ENCODE measurements around the gene CAPN10.

CAPN10 gene

GRCh38 chr2:240631548-240632305, 45.2 kb downstream of the CAPN10 start:
- DNase-seq = no peak

GRCh38 chr2:240632306-240632721, 45.8 kb downstream of the CAPN10 start:
- no peak for DNase-seq
- Histone ChIP-seq H3K4me1 (ENCODE audit: control insufficient read depth, insufficient read depth, low read length, poor library complexity, severe bottlenecking) (peaks cover 8% of the 10 kb centered on the region), H3K36me3 (ENCODE audit: control insufficient read depth, insufficient read depth, low read length) (no peaks in the 10 kb centered on the region), H3K27ac (ENCODE audit: insufficient read depth, low read length, poor library complexity, severe bottlenecking) (no peak overlapping the region), H3K9me3 (ENCODE audit: control insufficient read depth, low read length) (peaks cover 7% of the 10 kb centered on the region), H3K27me3 (replicated peaks; ENCODE audit: control insufficient read depth, insufficient read depth, low read length, poor library complexity, severe bottlenecking) (no peaks in the 10 kb centered on the region), H3K4me3 (ENCODE audit: insufficient read depth, low read depth, low read length, poor library complexity, severe bottlenecking) (no peak overlapping the region)

More at GRCh38 chr2:240631548-240632305, 45.2 kb downstream of the CAPN10 start:
- Histone ChIP-seq H3K27ac (ENCODE audit: insufficient read depth, low read length, poor library complexity, severe bottlenecking) (no peak overlapping the region), H3K36me3 (ENCODE audit: control insufficient read depth, insufficient read depth, low read length) (no peaks in the 10 kb centered on the region), H3K9me3 (ENCODE audit: control insufficient read depth, low read length) (peaks cover 7% of the 10 kb centered on the region), H3K4me1 (ENCODE audit: control insufficient read depth, insufficient read depth, low read length, poor library complexity, severe bottlenecking) (peaks cover 14% of the 10 kb centered on the region), H3K27me3 (replicated peaks; ENCODE audit: control insufficient read depth, insufficient read depth, low read length, poor library complexity, severe bottlenecking) (no peaks in the 10 kb centered on the region), H3K4me3 (ENCODE audit: insufficient read depth, low read depth, low read length, poor library complexity, severe bottlenecking) (no peak overlapping the region)

- Histone ChIP-seq H3K9me3 (ENCODE audit: control insufficient read depth, low read length) (peaks cover 7% of the 10 kb centered on the region), H3K27ac (ENCODE audit: insufficient read depth, low read length, poor library complexity, severe bottlenecking) (no peak overlapping the region), H3K27me3 (replicated peaks; ENCODE audit: control insufficient read depth, insufficient read depth, low read length, poor library complexity, severe bottlenecking) (no peaks in the 10 kb centered on the region), H3K4me1 (ENCODE audit: control insufficient read depth, insufficient read depth, low read length, poor library complexity, severe bottlenecking) (no peaks in the 10 kb centered on the region), H3K36me3 (ENCODE audit: control insufficient read depth, insufficient read depth, low read length) (no peaks in the 10 kb centered on the region), H3K4me3 (ENCODE audit: insufficient read depth, low read depth, low read length, poor library complexity, severe bottlenecking) (no peak overlapping the region)
- DNase-seq = no peak
Observed at GRCh38 chr2:240635121-240635997, 48.8 kb downstream of the CAPN10 start.

- H3K9me3 ChIP-seq (ENCODE audit: control insufficient read depth, low read length) = peaks cover 7% of the 10 kb centered on the region
- no peaks in the 10 kb centered on the region for H3K36me3 ChIP-seq (ENCODE audit: control insufficient read depth, insufficient read depth, low read length)
- no peak overlapping the region for H3K27ac ChIP-seq (ENCODE audit: insufficient read depth, low read length, poor library complexity, severe bottlenecking)
- H3K4me1 ChIP-seq (ENCODE audit: control insufficient read depth, insufficient read depth, low read length, poor library complexity, severe bottlenecking) = no peaks in the 10 kb centered on the region
- no peak overlapping the region for H3K4me3 ChIP-seq (ENCODE audit: insufficient read depth, low read depth, low read length, poor library complexity, severe bottlenecking)
- no peaks in the 10 kb centered on the region for H3K27me3 ChIP-seq (replicated peaks; ENCODE audit: control insufficient read depth, insufficient read depth, low read length, poor library complexity, severe bottlenecking)
- no peak for DNase-seq
Observed at GRCh38 chr2:240635998-240636547, 49.5 kb downstream of the CAPN10 start.

- Histone ChIP-seq H3K9me3 (ENCODE audit: control insufficient read depth, low read length) (peaks cover 7% of the 10 kb centered on the region), H3K4me1 (ENCODE audit: control insufficient read depth, insufficient read depth, low read length, poor library complexity, severe bottlenecking) (no peaks in the 10 kb centered on the region), H3K4me3 (ENCODE audit: insufficient read depth, low read depth, low read length, poor library complexity, severe bottlenecking) (no peak overlapping the region), H3K27ac (ENCODE audit: insufficient read depth, low read length, poor library complexity, severe bottlenecking) (no peak overlapping the region), H3K27me3 (replicated peaks; ENCODE audit: control insufficient read depth, insufficient read depth, low read length, poor library complexity, severe bottlenecking) (no peaks in the 10 kb centered on the region), H3K36me3 (ENCODE audit: control insufficient read depth, insufficient read depth, low read length) (no peaks in the 10 kb centered on the region)
- DNase-seq = no peak
Observed at GRCh38 chr2:240636563-240637115, 50.1 kb downstream of the CAPN10 start.

GRCh38 chr2:240637116-240637900, 50.8 kb downstream of the CAPN10 start:
- Histone ChIP-seq H3K27ac (ENCODE audit: insufficient read depth, low read length, poor library complexity, severe bottlenecking) (no peak overlapping the region), H3K27me3 (replicated peaks; ENCODE audit: control insufficient read depth, insufficient read depth, low read length, poor library complexity, severe bottlenecking) (no peaks in the 10 kb centered on the region), H3K4me1 (ENCODE audit: control insufficient read depth, insufficient read depth, low read length, poor library complexity, severe bottlenecking) (no peaks in the 10 kb centered on the region), H3K9me3 (ENCODE audit: control insufficient read depth, low read length) (peaks cover 7% of the 10 kb centered on the region), H3K36me3 (ENCODE audit: control insufficient read depth, insufficient read depth, low read length) (no peaks in the 10 kb centered on the region), H3K4me3 (ENCODE audit: insufficient read depth, low read depth, low read length, poor library complexity, severe bottlenecking) (no peak overlapping the region)
- DNase-seq = no peak

GRCh38 chr2:240637901-240638345, 51.4 kb downstream of the CAPN10 start:
- no peak overlapping the region for H3K4me3 ChIP-seq (ENCODE audit: insufficient read depth, low read depth, low read length, poor library complexity, severe bottlenecking)
- no peaks in the 10 kb centered on the region for H3K36me3 ChIP-seq (ENCODE audit: control insufficient read depth, insufficient read depth, low read length)
- DNase-seq = no peak
- H3K27ac ChIP-seq (ENCODE audit: insufficient read depth, low read length, poor library complexity, severe bottlenecking) = no peak overlapping the region
- no peaks in the 10 kb centered on the region for H3K27me3 ChIP-seq (replicated peaks; ENCODE audit: control insufficient read depth, insufficient read depth, low read length, poor library complexity, severe bottlenecking)
- H3K9me3 ChIP-seq (ENCODE audit: control insufficient read depth, low read length) = peaks cover 7% of the 10 kb centered on the region
- no peaks in the 10 kb centered on the region for H3K4me1 ChIP-seq (ENCODE audit: control insufficient read depth, insufficient read depth, low read length, poor library complexity, severe bottlenecking)

GRCh38 chr2:240638512-240639160, 52.1 kb downstream of the CAPN10 start:
- DNase-seq = no peak
- Histone ChIP-seq H3K27me3 (replicated peaks; ENCODE audit: control insufficient read depth, insufficient read depth, low read length, poor library complexity, severe bottlenecking) (no peaks in the 10 kb centered on the region), H3K4me3 (ENCODE audit: insufficient read depth, low read depth, low read length, poor library complexity, severe bottlenecking) (no peak overlapping the region), H3K9me3 (ENCODE audit: control insufficient read depth, low read length) (peaks cover 5% of the 10 kb centered on the region), H3K27ac (ENCODE audit: insufficient read depth, low read length, poor library complexity, severe bottlenecking) (no peak overlapping the region), H3K4me1 (ENCODE audit: control insufficient read depth, insufficient read depth, low read length, poor library complexity, severe bottlenecking) (no peaks in the 10 kb centered on the region), H3K36me3 (ENCODE audit: control insufficient read depth, insufficient read depth, low read length) (no peaks in the 10 kb centered on the region)

- DNase-seq = no peak
- Histone ChIP-seq H3K36me3 (ENCODE audit: control insufficient read depth, insufficient read depth, low read length) (no peaks in the 10 kb centered on the region), H3K9me3 (ENCODE audit: control insufficient read depth, low read length) (no peaks in the 10 kb centered on the region), H3K4me3 (ENCODE audit: insufficient read depth, low read depth, low read length, poor library complexity, severe bottlenecking) (no peak overlapping the region), H3K27ac (ENCODE audit: insufficient read depth, low read length, poor library complexity, severe bottlenecking) (no peak overlapping the region), H3K27me3 (replicated peaks; ENCODE audit: control insufficient read depth, insufficient read depth, low read length, poor library complexity, severe bottlenecking) (no peaks in the 10 kb centered on the region), H3K4me1 (ENCODE audit: control insufficient read depth, insufficient read depth, low read length, poor library complexity, severe bottlenecking) (no peaks in the 10 kb centered on the region)
Observed at GRCh38 chr2:240639566-240639965, 53.0 kb downstream of the CAPN10 start.
